Body of pancreas (tissue), 4 donors: ENCODE data around the gene CRACDL. TPM values are rescaled to one million over a fixed set of nuclear protein-coding genes. Genes with fewer than 3 reads are reported as not detected.
A peak's percentile ranks its signal among the peaks of the same experiment; 100 is the strongest.

Experiments used
- ATAC-seq: fragments of 150-250 bp; one replicate; pipeline ENCODE4 v1.9.1; 2016
- DNase-seq, 4 donors: peaks; one replicate each; pipeline ENCODE4 v3.0.0-alpha.2; 2019
- H3K27ac ChIP-seq, 4 donors: fragments of 200-600 bp; sonication (generic); 1 replicate in 3 of 4; 2 replicates in 1 of 4; pipeline versions ENCODE4 v1.5.1 to v1.6.1; 2016 to 2019; ENCODE audit warnings: mild to moderate bottlenecking in 1 of 4, mixed read lengths in 1 of 4, moderate library complexity in 1 of 4
- H3K27me3 ChIP-seq, 2 donors: fragments of 200-600 bp; sonication (generic); one replicate each; pipeline ENCODE4 v1.6.0; 2016; ENCODE audit warnings: mild to moderate bottlenecking in 1 of 2
- H3K36me3 ChIP-seq, 2 donors: fragments of 200-600 bp; sonication (generic); replicated peaks in 1 of 2; 2 replicates each; pipeline ENCODE4 v1.5.1; 2016; ENCODE audit warnings: low read depth in 2 of 2; ENCODE audit not compliant: insufficient read depth in 1 of 2
- H3K4me1 ChIP-seq: fragments of 200-600 bp; sonication (generic); one replicate; pipeline ENCODE4 v1.6.0; 2016
- H3K4me3 ChIP-seq, 2 donors: fragments of 200-600 bp; sonication (generic); 1 replicate in 1 of 2; 2 replicates in 1 of 2; pipeline ENCODE4 v1.5.1; 2016 to 2019
- H3K9me3 ChIP-seq, 3 donors: fragments of 200-600 bp; sonication (generic); 1 replicate in 2 of 3; 2 replicates in 1 of 3; pipeline ENCODE4 v1.5.1; 2016
- CTCF ChIP-seq, 7 experiments: fragments of 450-650 bp in 4 of 7; fragments of 200-600 bp in 3 of 7; sonication (generic) in 3 of 7; IDR thresholded peaks; one replicate each; pipeline ENCODE4 v1.5.1; 2016 to 2019; ENCODE audit warnings: antibody characterized with exemption in 7 of 7
- POLR2A ChIP-seq, 3 donors: fragments of 450-650 bp; IDR thresholded peaks; one replicate each; pipeline ENCODE4 v1.6.1; 2016; ENCODE audit warnings: antibody characterized with exemption in 3 of 3, mild to moderate bottlenecking in 2 of 3
- WGBS, 2 donors: methylation state at CpG; one replicate each; pipeline ENCODE4 v1.1.5; 2017; 5-methylcytosine and 5-hydroxymethylcytosine counted together
- intact Hi-C: fragments of 100-400 bp; cut with DNase I; formaldehyde crosslinking; loops from one replicate; pipeline ENCODE4 v1.15.1; 2023
- total RNA-seq, 2 donors: library from RNA; depleted of rRNA; stranded (reverse); fragments of >200 nt; gene quantifications; one replicate each; pipeline ENCODE4 v1.1.0, GENCODE V29; 2016

Gene CRACDL
- total RNA-seq, 2 donors from 2014 or later: 14.8 to 22.1 TPM

DNA sequence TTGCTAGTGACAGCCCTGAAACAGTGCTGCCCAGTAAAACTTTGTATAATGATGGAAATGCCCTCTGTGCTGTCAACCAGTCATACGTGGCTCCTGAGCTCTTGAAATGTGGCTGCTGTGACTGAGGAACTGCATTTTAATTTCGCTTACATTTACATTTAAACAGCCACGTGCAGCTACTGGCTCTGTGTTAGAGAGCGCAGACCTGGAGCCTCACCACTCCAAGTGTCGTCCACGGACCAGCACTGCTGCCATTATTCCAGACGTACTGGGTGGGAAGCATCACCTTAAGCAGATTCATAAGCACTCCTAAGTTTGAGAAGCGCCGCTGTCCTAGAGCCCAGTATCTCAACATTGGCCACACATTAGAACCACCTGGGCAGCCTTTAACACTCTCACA is 128.1 kb downstream of the CRACDL start:
- H3K27ac ChIP-seq: no peak overlapping the region
- peaks cover 44% of the 10 kb centered on the region for H3K4me1 ChIP-seq
- intact Hi-C loops: no loop called here
- H3K4me3 ChIP-seq: no peak overlapping the region
- no peaks in the 10 kb centered on the region for H3K27me3 ChIP-seq
- WGBS, 2 donors: 91 to 94% methylated on average over 7 to 9 of the region's 9 CpGs
- no peaks in the 10 kb centered on the region for H3K36me3 ChIP-seq
- ATAC-seq (no peak), DNase-seq (no peak)
- H3K9me3 ChIP-seq: no peaks in the 10 kb centered on the region
- no peak for TF ChIP-seq POLR2A (IDR thresholded peaks at IDR 0.05)
- no peak for TF ChIP-seq CTCF (IDR thresholded peaks at IDR 0.05)

DNA sequence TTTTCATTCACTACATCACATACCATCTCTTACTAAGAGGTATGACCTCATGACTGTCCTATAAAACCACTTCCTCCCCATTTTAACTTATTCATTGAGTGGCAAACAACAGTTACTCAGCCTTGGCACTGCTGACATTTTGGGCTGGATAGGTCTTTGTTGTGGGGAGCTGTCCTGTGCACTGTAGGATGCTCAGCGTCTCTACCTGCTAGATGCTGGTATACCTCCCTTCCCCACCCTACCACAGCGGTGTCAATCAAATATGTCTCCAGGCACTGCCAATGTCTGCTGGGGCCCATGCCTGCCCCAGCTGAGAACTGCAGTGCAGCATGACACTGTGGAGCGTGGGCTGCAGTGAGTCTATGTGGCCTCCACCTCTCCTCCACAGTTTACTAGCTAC is 128.8 kb downstream of the CRACDL start:
- Histone ChIP-seq H3K36me3 (no peaks in the 10 kb centered on the region), H3K27me3 (no peaks in the 10 kb centered on the region), H3K9me3 (no peaks in the 10 kb centered on the region), H3K4me3 (no peak overlapping the region), H3K27ac (peak overlapping the region in 3 of 4 donors; percentile 44 to 70 (median 53)), H3K4me1 (peaks cover 44% of the 10 kb centered on the region)
- ATAC-seq (no peak), DNase-seq (no peak)
- WGBS, 2 donors: 96 to 98% methylated on average over 3 of the region's 3 CpGs
- no peak for TF ChIP-seq POLR2A (IDR thresholded peaks at IDR 0.05)
- TF ChIP-seq CTCF (IDR thresholded peaks at IDR 0.05): no peak
- intact Hi-C loops: no loop called here

- Histone ChIP-seq H3K4me3 (no peak overlapping the region), H3K4me1 (peaks cover 46% of the 10 kb centered on the region), H3K27ac (peak overlapping the region; percentile 44 to 70 (median 56)), H3K9me3 (no peaks in the 10 kb centered on the region), H3K36me3 (no peaks in the 10 kb centered on the region), H3K27me3 (no peaks in the 10 kb centered on the region)
- no peak for TF ChIP-seq CTCF (IDR thresholded peaks at IDR 0.05)
- peak in 2 of 3 donors; percentile 25 to 46 for TF ChIP-seq POLR2A (IDR thresholded peaks at IDR 0.05)
- intact Hi-C loops: no loop called here
- ATAC-seq: peak; percentile 72
- WGBS, 2 donors: 4 to 25% methylated on average over 6 to 7 of the region's 7 CpGs
- peak; percentile 84 to 95 (median 90) for DNase-seq
These were observed 129.8 kb downstream of the CRACDL start for GRCh38 chr2:98806236-98806697.

- Histone ChIP-seq H3K36me3 (no peaks in the 10 kb centered on the region), H3K9me3 (no peaks in the 10 kb centered on the region), H3K4me3 (no peak overlapping the region), H3K27ac (peak overlapping the region; percentile 44 to 70 (median 56)), H3K4me1 (peaks cover 53% of the 10 kb centered on the region), H3K27me3 (no peaks in the 10 kb centered on the region)
- ATAC-seq: no peak
- intact Hi-C loops: no loop called here
- TF ChIP-seq CTCF (IDR thresholded peaks at IDR 0.05): no peak
- no peak for TF ChIP-seq POLR2A (IDR thresholded peaks at IDR 0.05)
- 69 to 78% methylated on average over 12 of the region's 12 CpGs for WGBS, 2 donors
- peak in 3 of 4 donors; percentile 28 to 59 (median 30) for DNase-seq
These were observed 130.4 kb downstream of the CRACDL start for GRCh38 chr2:98805412-98806171.

- TF ChIP-seq CTCF (IDR thresholded peaks at IDR 0.05): no peak
- no peak for TF ChIP-seq POLR2A (IDR thresholded peaks at IDR 0.05)
- DNase-seq (no peak), ATAC-seq (no peak)
- intact Hi-C loops: no loop called here
- H3K27me3 ChIP-seq: no peaks in the 10 kb centered on the region
- peak overlapping the region; percentile 18 to 74 (median 44) for H3K27ac ChIP-seq
- H3K4me1 ChIP-seq: peaks cover 61% of the 10 kb centered on the region
- H3K36me3 ChIP-seq: no peaks in the 10 kb centered on the region
- H3K4me3 ChIP-seq: no peak overlapping the region
- 96 to 97% methylated on average over 3 of the region's 3 CpGs for WGBS, 2 donors
- no peaks in the 10 kb centered on the region for H3K9me3 ChIP-seq
These were observed 131.3 kb downstream of the CRACDL start for GRCh38 chr2:98804736-98805135.
